HG03025 (cell line): ENCODE results near the gene RANBP17.
"Not testable (repeated sequence)": the region's sequence is repeated elsewhere in the genome, so short reads cannot be mapped to it uniquely, and the experiment has no call there.

Experiments
- ATAC-seq: cut with Tn5 transposase; IDR thresholded peaks from one replicate; pipeline ENCODE4 v1.9.1; 2021; ENCODE audit warnings: mild to moderate bottlenecking, moderate library complexity; ENCODE audit not compliant: unreplicated experiment, low FRiP score

Gene RANBP17

GRCh38 chr5:171275841-171276544 lies 414.2 kb downstream of the RANBP17 start:
- no peak for ATAC-seq

GRCh38 chr5:171283753-171284152 lies 421.9 kb downstream of the RANBP17 start:
- no peak for ATAC-seq

GRCh38 chr5:171285465-171285864 lies 423.6 kb downstream of the RANBP17 start:
- no peak for ATAC-seq

GRCh38 chr5:171288066-171288465 lies 426.2 kb downstream of the RANBP17 start:
- no peak for ATAC-seq

- ATAC-seq = no peak
Measured at GRCh38 chr5:171291371-171291770, 429.6 kb downstream of the RANBP17 start.

GRCh38 chr5:171295299-171295698 lies 433.5 kb downstream of the RANBP17 start:
- ATAC-seq = no peak

GRCh38 chr5:171295801-171296200 lies 434.0 kb downstream of the RANBP17 start:
- ATAC-seq = no peak

GRCh38 chr5:171297941-171298340 lies 436.1 kb downstream of the RANBP17 start:
- ATAC-seq = not testable (repeated sequence)

GRCh38 chr5:171299228-171299627 lies 437.4 kb downstream of the RANBP17 start:
- no peak for ATAC-seq

- ATAC-seq = no peak
Measured at GRCh38 chr5:171299851-171300250, 438.0 kb downstream of the RANBP17 start.

- ATAC-seq = no peak
Measured at GRCh38 chr5:171300358-171300757, 438.5 kb downstream of the RANBP17 start.

GRCh38 chr5:171306166-171306565 lies 444.3 kb downstream of the RANBP17 start:
- ATAC-seq = no peak

- ATAC-seq = no peak
Measured at GRCh38 chr5:171306781-171307591, 445.2 kb downstream of the RANBP17 start.

GRCh38 chr5:171307789-171308452 lies 446.1 kb downstream of the RANBP17 start:
- ATAC-seq = no peak

GRCh38 chr5:171308453-171309275 lies 446.8 kb downstream of the RANBP17 start, which contains the start of gene TLX3:
Gene TLX3, plus strand, starts transcription at chr5:171309248. Its CDS starts 118 bp downstream, at chr5:171309366.
- ATAC-seq = no peak

GRCh38 chr5:171309276-171310211 lies 447.7 kb downstream of the RANBP17 start:
- no peak for ATAC-seq

- no peak for ATAC-seq
Measured at GRCh38 chr5:171310212-171310818, 448.5 kb downstream of the RANBP17 start.

GRCh38 chr5:171310819-171311321 lies 449.1 kb downstream of the RANBP17 start:
- no peak for ATAC-seq
